Measurements from ENCODE around the gene ZNF324. TPM values are rescaled to one million over a fixed set of nuclear protein-coding genes. Genes with fewer than 3 reads are reported as not detected.
A peak's percentile ranks its signal among the peaks of the same experiment; 100 is the strongest.
"Not testable (repeated sequence)": the region's sequence is repeated elsewhere in the genome, so short reads cannot be mapped to it uniquely, and the experiment has no call there.

The ZNF324 gene
- total RNA-seq, 1 donor from 2014 or later = 12.9 TPM

DNA sequence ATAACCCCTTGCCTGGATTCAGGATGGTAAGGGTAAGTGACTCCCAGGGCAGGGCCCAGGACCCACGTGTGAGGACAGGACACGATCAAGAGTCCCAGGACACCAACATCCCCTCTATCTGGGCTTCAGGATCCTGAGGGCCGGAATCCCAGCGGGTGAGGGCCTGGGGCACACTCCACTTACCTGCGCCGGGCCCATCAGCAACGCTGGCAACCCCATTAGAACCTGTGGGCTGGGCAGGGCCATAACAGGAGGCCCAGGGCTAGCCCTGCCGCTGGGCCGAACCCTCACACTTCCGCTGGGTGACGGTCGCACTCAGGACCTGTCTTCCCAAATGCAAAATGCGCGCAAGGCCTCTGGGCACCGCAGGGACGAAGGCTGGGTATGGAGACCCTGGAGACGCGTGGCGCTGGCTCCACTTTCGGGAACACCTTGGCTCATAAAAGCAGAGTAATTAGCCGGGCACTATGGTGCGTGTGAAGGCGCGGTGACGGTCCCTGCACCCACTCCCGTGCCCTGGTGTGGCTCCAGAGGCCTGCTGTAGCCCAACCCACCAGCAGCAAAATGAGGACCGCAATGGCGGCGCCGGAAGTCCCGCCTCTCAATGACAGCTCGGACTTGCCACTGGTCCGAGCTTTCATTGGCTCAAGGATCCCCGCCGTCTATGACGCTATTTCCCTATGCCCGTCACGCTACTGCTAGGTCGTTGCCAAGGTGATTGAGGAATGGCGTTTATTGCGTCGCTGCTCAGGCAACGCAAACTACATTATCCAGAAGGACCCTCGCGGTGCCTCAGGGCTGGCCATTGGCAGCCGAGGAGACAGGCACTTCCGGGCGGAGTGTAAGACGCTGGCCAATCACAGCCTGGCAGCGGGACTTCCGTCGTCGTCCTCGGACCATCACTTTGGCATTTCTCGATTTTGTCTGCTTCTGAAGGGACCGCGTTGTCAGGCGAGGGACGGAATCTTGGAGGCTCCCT, 27.0 kb upstream of the ZNF324 start, which contains the start of gene ZNF132:
Gene ZNF132 (minus strand): TSS at position 578 of the 979 bp plus-strand sequence. CDS start 332 bp downstream, at position 246.
- peak within 1 kb of the TSS; percentile 76 for H3K4me3 Mint-ChIP-seq (ENCODE audit: unreplicated experiment)
- peak; percentile 90 for DNase-seq (ENCODE audit: extremely low spot score, unreplicated experiment)
- H3K4me1 Mint-ChIP-seq (ENCODE audit: unreplicated experiment) = peaks cover 4% of the 10 kb centered on the region
- TF ChIP-seq, protein P1, sequence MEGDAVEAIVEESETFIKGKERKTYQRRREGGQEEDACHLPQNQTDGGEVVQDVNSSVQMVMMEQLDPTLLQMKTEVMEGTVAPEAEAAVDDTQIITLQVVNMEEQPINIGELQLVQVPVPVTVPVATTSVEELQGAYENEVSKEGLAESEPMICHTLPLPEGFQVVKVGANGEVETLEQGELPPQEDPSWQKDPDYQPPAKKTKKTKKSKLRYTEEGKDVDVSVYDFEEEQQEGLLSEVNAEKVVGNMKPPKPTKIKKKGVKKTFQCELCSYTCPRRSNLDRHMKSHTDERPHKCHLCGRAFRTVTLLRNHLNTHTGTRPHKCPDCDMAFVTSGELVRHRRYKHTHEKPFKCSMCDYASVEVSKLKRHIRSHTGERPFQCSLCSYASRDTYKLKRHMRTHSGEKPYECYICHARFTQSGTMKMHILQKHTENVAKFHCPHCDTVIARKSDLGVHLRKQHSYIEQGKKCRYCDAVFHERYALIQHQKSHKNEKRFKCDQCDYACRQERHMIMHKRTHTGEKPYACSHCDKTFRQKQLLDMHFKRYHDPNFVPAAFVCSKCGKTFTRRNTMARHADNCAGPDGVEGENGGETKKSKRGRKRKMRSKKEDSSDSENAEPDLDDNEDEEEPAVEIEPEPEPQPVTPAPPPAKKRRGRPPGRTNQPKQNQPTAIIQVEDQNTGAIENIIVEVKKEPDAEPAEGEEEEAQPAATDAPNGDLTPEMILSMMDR (IDR thresholded peaks at IDR 0.05) = no peak
- H3K27me3 Mint-ChIP-seq (ENCODE audit: unreplicated experiment) = no peaks in the 10 kb centered on the region
- peaks cover 32% of the 10 kb centered on the region for H3K9me3 Mint-ChIP-seq (ENCODE audit: unreplicated experiment)
- H3K27ac Mint-ChIP-seq (ENCODE audit: unreplicated experiment) = peak within 1 kb of the TSS; percentile 86
- peaks cover 19% of the 10 kb centered on the region for H3K36me3 Mint-ChIP-seq (ENCODE audit: unreplicated experiment)

DNA sequence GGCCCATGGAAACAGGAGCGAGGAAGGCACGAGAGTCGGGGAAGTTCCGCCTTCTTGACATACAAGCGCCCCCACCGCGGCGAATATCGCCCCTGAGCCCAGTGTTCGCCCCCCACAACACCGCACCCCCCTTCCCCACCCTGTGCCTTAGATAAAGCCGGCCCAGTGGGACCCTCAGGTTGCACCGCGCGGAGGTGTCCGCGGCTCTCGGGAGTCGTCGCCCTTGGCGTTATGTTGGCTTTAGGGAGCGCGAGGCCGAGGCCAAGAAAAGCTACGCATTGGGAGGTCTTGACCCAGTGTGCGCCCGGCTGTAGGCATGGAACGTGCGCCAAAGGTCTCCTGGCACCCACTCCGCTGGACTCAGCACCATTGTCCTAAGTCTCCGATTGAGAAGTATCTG, 26.3 kb upstream of the ZNF324 start:
- Mint-ChIP-seq H3K27ac (ENCODE audit: unreplicated experiment) (peak overlapping the region; percentile 86), H3K4me3 (ENCODE audit: unreplicated experiment) (peak overlapping the region; percentile 76), H3K36me3 (ENCODE audit: unreplicated experiment) (peaks cover 13% of the 10 kb centered on the region), H3K4me1 (ENCODE audit: unreplicated experiment) (peaks cover 4% of the 10 kb centered on the region), H3K9me3 (ENCODE audit: unreplicated experiment) (peaks cover 25% of the 10 kb centered on the region), H3K27me3 (ENCODE audit: unreplicated experiment) (no peaks in the 10 kb centered on the region)
- no peak for DNase-seq (ENCODE audit: extremely low spot score, unreplicated experiment)
- TF ChIP-seq, protein P1 (IDR thresholded peaks at IDR 0.05) = no peak

DNA sequence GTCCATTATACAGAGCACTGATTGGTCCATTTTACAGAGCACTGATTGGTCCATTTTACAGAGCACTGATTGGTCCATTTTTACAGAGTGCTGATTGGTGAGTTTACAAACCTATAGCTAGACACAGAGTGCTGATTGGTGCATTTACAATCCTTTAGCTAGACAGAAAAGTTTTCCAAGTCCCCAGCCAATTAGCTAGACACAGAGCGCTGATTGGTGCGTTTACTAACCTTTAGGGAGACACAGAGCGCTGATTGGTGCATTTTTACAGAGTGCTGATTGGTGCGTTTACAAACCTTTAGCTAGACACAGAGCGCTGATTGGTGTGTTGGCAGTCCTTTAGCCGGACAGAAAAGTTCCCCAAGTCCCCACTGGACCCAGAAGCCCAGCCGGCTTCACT, 23.9 kb upstream of the ZNF324 start:
- not testable (repeated sequence) for H3K27me3 Mint-ChIP-seq (ENCODE audit: unreplicated experiment)

DNA sequence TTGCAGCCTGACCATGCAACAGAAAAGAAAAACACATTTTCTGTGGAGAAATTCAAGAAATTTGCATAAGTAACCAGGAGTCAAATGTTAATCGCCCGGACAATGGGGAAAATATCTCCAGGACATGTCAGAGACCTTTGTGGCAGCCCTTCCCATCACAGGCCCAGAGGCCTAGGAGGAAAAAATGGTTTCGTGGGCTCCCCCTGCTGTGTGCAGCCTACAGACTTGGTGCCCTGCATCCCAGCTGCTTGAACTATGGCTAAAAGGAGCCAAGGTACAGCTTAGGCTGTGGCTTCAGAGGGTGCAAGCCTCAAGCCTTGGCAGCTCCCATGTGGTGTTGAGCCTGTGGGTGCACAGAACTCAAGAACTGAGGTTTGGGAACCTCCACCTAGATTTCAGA, 18.0 kb upstream of the ZNF324 start:
- not testable (repeated sequence) for DNase-seq (ENCODE audit: extremely low spot score, unreplicated experiment); H3K4me3 Mint-ChIP-seq (ENCODE audit: unreplicated experiment); H3K9me3 Mint-ChIP-seq (ENCODE audit: unreplicated experiment); H3K27me3 Mint-ChIP-seq (ENCODE audit: unreplicated experiment); H3K27ac Mint-ChIP-seq (ENCODE audit: unreplicated experiment); H3K36me3 Mint-ChIP-seq (ENCODE audit: unreplicated experiment)
- peaks cover 19% of the 10 kb centered on the region for H3K4me1 Mint-ChIP-seq (ENCODE audit: unreplicated experiment)

More for the DNA sequence above, 23.9 kb upstream of the ZNF324 start:
- Mint-ChIP-seq H3K9me3 (ENCODE audit: unreplicated experiment) (peaks cover 13% of the 10 kb centered on the region), H3K36me3 (ENCODE audit: unreplicated experiment) (peaks cover 12% of the 10 kb centered on the region)
- not testable (repeated sequence) for DNase-seq (ENCODE audit: extremely low spot score, unreplicated experiment); H3K27ac Mint-ChIP-seq (ENCODE audit: unreplicated experiment); H3K4me1 Mint-ChIP-seq (ENCODE audit: unreplicated experiment); H3K4me3 Mint-ChIP-seq (ENCODE audit: unreplicated experiment)

DNA sequence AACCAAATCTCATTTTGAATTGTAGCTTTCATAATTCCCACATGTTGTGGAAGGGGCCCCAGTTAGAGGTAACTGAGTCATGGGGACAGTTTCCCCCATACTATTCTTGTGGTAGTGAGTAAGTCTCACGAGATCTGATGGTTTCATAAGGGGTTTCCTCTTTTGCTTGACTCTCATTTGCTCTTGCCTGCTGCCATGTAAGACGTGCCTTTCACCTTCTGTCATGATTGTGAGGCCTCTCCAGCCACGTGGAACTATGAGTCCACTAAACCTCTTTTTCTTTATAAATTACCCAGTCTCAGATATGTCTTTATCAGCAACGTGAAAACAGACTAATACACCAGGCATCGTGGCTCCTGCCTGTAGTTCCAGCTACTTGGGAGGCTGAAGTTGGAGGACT, 16.9 kb upstream of the ZNF324 start:
- H3K27me3 Mint-ChIP-seq (ENCODE audit: unreplicated experiment); H3K9me3 Mint-ChIP-seq (ENCODE audit: unreplicated experiment); DNase-seq (ENCODE audit: extremely low spot score, unreplicated experiment); H3K27ac Mint-ChIP-seq (ENCODE audit: unreplicated experiment); H3K36me3 Mint-ChIP-seq (ENCODE audit: unreplicated experiment); H3K4me3 Mint-ChIP-seq (ENCODE audit: unreplicated experiment): not testable (repeated sequence)
- peaks cover 19% of the 10 kb centered on the region for H3K4me1 Mint-ChIP-seq (ENCODE audit: unreplicated experiment)

DNA sequence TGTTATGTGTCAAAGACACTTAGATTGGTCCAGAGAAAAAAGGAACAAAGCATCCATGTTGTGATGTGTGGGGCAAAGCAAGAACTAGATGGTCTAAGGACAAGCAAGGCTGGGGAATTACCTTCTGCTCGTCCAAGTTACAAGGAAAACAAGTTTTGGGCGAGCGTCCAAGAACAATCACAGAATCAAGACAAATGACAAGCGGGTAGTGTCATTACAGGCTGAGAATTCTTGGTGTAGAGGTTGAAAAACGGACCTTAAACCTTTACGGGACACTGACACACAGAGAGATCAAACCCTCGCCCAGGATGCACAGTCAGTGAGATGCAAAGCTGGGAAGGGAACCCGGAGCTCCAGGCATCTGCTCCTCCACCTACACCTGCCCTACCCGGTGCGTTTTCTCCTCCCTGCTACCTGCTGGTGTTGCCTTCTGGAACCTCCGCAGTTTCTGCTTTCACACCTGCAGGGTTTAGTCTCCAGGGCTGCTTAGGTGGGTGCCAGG, 16.0 kb upstream of the ZNF324 start:
- peak overlapping the region; percentile 73 for H3K27ac Mint-ChIP-seq (ENCODE audit: unreplicated experiment)

More for the DNA sequence above, 16.0 kb upstream of the ZNF324 start:
- no peak for DNase-seq (ENCODE audit: extremely low spot score, unreplicated experiment)
- Mint-ChIP-seq H3K4me1 (ENCODE audit: unreplicated experiment) (peaks cover 19% of the 10 kb centered on the region), H3K36me3 (ENCODE audit: unreplicated experiment) (no peaks in the 10 kb centered on the region), H3K4me3 (ENCODE audit: unreplicated experiment) (peak overlapping the region; percentile 83), H3K27me3 (ENCODE audit: unreplicated experiment) (peaks cover 6% of the 10 kb centered on the region), H3K9me3 (ENCODE audit: unreplicated experiment) (no peaks in the 10 kb centered on the region)
- TF ChIP-seq, protein P1 (IDR thresholded peaks at IDR 0.05) = no peak
